Ammon's horn (tissue), 1 donor: ENCODE measurements around the gene UHRF1.
A peak's percentile ranks its signal among the peaks of the same experiment; 100 is the strongest.
"Not testable (repeated sequence)": the region's sequence is repeated elsewhere in the genome, so short reads cannot be mapped to it uniquely, and the experiment has no call there.

ENCODE experiments used
- DNase-seq: peaks from one replicate; pipeline ENCODE4 v3.0.0-alpha.2; 2016; ENCODE audit warnings: low spot score

UHRF1 gene

GRCh38 chr19:4909156-4909896, at the start of gene UHRF1:
TSS of gene UHRF1 (plus strand) at chr19:4909501. CDS start at chr19:4910886, 1,385 bp downstream.
- DNase-seq = no peak

- DNase-seq = no peak
Measured at GRCh38 chr19:4859697-4860096, 49.6 kb upstream of the UHRF1 start.

- DNase-seq = no peak
Measured at GRCh38 chr19:4861147-4861546, 48.2 kb upstream of the UHRF1 start.

DNA sequence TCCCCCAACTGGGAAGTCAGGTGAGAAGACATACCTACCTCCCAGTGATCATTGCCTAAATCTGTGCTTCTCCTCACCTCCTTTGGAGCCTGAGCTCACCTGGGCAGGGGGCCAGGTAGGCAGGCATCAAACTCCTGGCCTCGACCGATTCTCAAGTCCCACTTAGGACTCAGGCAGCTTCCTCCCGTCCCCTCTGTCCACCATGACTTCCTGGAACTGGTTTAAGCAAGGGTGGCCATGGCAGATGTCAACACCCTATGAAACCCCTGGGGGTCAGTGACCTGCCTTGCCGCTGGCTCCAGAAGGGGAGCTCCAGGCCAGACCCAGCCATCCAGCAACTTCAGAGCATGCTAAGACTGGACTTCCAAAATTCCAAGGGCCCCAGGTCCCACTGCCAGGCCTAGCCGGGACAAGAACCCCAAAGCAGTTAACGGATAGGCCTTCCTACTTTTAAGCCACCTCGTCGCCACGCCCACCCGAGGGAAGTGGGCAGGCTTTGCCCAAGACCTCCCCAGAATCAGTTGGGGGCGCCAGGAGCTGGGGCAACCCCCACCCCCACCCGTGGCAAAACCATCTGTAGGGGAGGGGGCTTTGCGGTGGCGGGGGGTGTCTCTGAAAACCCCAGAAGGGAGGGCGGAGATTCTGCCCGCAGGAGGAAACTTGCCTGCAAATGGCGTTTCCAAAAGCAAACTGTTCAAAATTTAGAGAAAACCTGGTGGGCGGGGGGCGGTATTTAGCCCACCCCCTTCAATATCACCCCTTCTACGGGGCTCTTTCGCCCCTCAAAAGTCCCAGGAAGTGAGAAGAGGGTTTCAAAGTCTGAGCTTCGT, 42.5 kb upstream of the UHRF1 start:
- peak; percentile 34 for DNase-seq

- DNase-seq = peak; percentile 95
Measured at GRCh38 chr19:4867534-4868285, 41.6 kb upstream of the UHRF1 start, which contains the start of gene PLIN3. TSS of gene PLIN3 (minus strand) at chr19:4867667. CDS start at chr19:4861394, 6,273 bp downstream.

- no peak for DNase-seq
Measured at GRCh38 chr19:4868286-4868834, 40.9 kb upstream of the UHRF1 start.

GRCh38 chr19:4870025-4870700, 39.1 kb upstream of the UHRF1 start:
- no peak for DNase-seq

GRCh38 chr19:4871711-4872110, 37.6 kb upstream of the UHRF1 start:
- DNase-seq = no peak

DNA sequence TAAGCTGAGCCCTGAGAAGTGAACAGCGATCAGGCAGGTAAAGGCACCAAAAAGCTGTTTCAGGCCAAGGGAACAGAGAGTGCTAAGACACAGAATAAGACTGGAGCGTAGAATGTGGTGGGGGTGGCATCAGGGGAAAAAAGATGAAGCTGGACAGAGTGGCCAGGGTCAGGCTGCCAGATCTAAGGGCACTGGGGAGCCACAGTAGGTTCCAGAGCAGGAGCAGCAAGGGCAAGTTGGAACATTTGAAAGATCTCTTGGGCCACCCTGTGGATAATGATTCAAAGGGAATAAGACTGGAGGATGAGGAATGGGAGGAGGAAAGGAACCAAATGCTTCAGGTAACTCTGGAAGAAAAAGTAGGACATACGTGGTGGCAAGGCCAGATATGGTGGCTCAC, 35.4 kb upstream of the UHRF1 start:
- no peak for DNase-seq

GRCh38 chr19:4877753-4878490, 31.4 kb upstream of the UHRF1 start:
- peak; percentile 95 for DNase-seq

DNA sequence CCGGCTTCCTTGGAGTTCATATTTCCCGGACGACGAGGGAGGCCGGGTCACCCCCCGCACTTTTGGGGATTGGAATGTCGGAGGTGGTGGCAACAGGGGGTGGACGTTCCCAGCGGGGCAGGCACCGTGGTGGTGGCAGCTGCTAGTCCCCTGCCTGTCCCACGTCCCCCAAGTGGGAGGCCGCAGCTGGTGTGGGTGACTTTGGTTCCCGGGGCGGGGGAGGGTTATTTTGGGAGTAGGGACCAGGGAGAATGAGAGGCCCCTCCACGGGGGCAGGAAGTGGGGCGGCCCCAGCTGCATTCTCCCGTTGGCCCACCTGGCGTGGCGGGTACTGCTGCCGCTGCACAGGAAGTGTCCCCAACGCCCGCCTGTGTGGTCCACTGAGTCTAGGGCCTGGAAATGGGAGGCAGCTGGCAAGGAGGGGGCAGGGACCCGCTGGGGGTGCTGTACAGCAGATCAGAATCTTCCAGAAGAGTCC, 30.8 kb upstream of the UHRF1 start:
- DNase-seq = peak; percentile 74

DNA sequence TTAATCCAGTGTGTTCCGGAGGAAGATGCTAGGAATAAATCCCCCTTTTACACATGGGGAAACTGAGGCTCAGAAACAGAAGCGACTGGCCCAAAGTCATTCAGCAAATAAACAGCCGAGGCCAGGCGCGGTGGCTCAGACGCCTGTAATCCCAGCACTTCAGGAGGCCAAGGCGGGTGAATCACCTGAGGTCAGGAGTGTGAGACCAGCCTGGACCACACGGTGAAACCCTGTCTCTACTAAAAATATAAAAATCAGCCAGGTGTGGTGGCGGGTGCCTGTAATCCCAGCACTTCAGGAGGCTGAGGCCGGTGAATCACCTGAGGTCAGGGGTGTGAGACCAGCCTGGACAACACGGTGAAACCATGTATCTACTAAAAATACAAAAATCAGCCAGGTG, 30.3 kb upstream of the UHRF1 start:
- DNase-seq = no peak

- DNase-seq = not testable (repeated sequence)
Measured at GRCh38 chr19:4882874-4883273, 26.4 kb upstream of the UHRF1 start.

- not testable (repeated sequence) for DNase-seq
Measured at GRCh38 chr19:4884993-4885392, 24.3 kb upstream of the UHRF1 start.

GRCh38 chr19:4887803-4888202, 21.5 kb upstream of the UHRF1 start:
- not testable (repeated sequence) for DNase-seq

GRCh38 chr19:4889034-4889815, 20.1 kb upstream of the UHRF1 start:
- DNase-seq = no peak

DNA sequence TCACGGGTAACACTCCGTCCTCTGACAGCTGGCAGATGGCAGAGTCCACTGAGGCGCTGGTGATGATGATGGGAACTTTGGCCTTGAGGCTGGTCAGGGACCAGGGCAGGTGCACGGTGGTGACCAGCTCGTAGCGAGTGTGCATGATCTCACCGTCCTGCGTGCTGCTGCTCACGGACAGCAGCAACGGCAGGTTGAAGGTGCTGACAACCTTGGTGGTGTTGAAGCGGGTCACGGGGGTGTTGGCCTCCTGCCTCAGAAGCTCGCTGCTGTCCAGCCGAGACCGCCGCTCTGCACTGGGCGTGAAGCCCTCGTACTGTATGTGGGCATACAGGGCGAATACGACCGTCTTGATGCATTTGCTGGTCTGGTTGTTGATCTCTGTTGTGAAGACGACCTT, 18.2 kb upstream of the UHRF1 start:
- no peak for DNase-seq

DNA sequence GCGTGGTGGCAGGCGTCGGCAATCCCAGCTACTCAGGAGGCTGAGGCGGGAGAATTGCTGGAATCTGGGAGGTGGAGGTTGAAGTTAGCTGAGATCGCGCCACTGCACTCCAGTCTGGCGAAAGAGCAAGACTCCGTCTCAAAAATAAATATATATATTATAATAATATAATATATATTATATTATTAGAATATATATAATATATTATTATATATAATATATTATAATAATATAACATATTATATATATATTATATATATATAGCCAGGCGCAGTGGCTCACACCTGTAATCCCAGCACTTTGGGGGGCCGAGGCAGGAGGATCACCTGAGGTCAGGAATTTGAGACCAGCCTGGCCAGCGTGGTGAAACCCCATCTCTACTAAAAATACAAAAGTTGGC, 16.3 kb upstream of the UHRF1 start:
- DNase-seq = not testable (repeated sequence)

DNA sequence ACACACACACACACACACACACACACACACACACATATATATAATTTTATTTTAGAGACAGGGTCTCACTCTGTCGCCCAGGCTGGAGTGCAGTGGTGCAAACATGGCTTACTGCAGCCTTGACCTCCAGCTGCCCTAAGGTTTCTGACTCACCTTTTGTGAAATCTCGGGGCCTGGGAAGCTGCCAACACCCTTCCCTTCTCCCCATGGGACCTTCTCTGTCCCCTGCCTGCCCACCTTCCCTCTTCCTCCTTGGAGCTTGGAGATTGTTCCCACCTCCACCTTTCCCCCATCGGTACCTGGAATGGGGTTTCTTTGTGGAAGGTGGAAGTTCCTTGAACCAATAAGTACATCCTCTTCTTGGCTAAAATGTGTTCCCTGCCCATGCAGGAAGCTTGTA, 12.9 kb upstream of the UHRF1 start:
- no peak for DNase-seq

DNA sequence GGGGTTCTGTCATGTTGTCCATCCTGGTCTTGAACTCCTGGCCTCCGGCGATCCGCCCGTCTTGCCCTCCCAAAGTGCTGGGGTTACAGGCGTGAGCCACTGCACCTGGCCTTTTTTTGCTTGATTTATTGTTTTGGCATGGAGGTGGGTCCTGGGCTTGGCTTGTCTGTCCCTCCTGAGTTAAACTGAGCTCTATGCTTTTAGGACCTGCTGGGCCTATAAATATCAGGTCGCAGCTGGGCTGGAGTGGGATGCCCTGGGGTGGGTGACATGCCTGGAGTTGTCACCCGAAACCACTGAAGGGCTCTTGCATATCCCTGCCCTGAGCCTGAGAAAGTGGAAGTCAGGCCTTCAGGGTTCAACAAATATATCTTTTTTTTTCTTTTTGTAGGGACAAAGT, 12.2 kb upstream of the UHRF1 start:
- no peak for DNase-seq
